Mesenchymal stem cell (in vitro differentiated cells and primary cell): ENCODE measurements around the gene FBXO42.

Source experiments
- DNase-seq: peaks from one replicate; pipeline ENCODE4 v3.0.0-alpha.2; 2013
- H2AFZ ChIP-seq: one replicate; pipeline ENCODE4 v1.6.1; 2013; ENCODE audit warnings: low read depth, mild to moderate bottlenecking, control low read depth, inconsistent platforms, low read length, moderate library complexity
- H2AK5ac ChIP-seq: 2 replicates; pipeline ENCODE4 v1.6.1; 2013; ENCODE audit warnings: low read length, moderate library complexity, mild to moderate bottlenecking, inconsistent platforms; ENCODE audit not compliant: severe bottlenecking
- H2BK120ac ChIP-seq: one replicate; pipeline ENCODE4 v1.6.1; 2013; ENCODE audit warnings: low read depth, mild to moderate bottlenecking, inconsistent platforms, low read length, moderate library complexity
- H2BK12ac ChIP-seq, 2 experiments: one replicate each; pipeline ENCODE4 v1.6.1; 2013; ENCODE audit warnings: inconsistent platforms in 2 of 2, low read length in 2 of 2, mild to moderate bottlenecking in 2 of 2, moderate library complexity in 2 of 2, control low read depth in 1 of 2
- H2BK15ac ChIP-seq: one replicate; pipeline ENCODE4 v1.6.1; 2013; ENCODE audit warnings: mild to moderate bottlenecking, low read depth, inconsistent platforms; ENCODE audit not compliant: poor library complexity, severe bottlenecking
- H2BK5ac ChIP-seq: 2 replicates; pipeline ENCODE4 v1.6.1; 2013; ENCODE audit warnings: low read depth, mild to moderate bottlenecking, low read length, control low read depth, inconsistent platforms; ENCODE audit not compliant: poor library complexity, severe bottlenecking
- H3K14ac ChIP-seq, 2 experiments: one replicate each; pipeline ENCODE4 v1.6.1; 2013; ENCODE audit warnings: inconsistent platforms in 2 of 2, low read length in 2 of 2, control low read depth in 1 of 2, mild to moderate bottlenecking in 1 of 2, moderate library complexity in 1 of 2
- H3K18ac ChIP-seq, 2 experiments: one replicate each; pipeline ENCODE4 v1.6.1; 2013; ENCODE audit warnings: inconsistent platforms in 2 of 2, low read length in 2 of 2, control low read depth in 1 of 2, low read depth in 1 of 2, mild to moderate bottlenecking in 1 of 2
- H3K23ac ChIP-seq, 2 experiments: one replicate each; pipeline ENCODE4 v1.6.1; 2013; ENCODE audit warnings: inconsistent platforms in 2 of 2, low read length in 2 of 2, mild to moderate bottlenecking in 2 of 2, moderate library complexity in 2 of 2, control low read depth in 1 of 2
- H3K27ac ChIP-seq: 2 replicates; pipeline ENCODE4 v1.5.1; 2013; ENCODE audit warnings: mild to moderate bottlenecking, moderate library complexity, low read length, control low read depth, inconsistent platforms; ENCODE audit not compliant: poor library complexity, severe bottlenecking
- H3K27me3 ChIP-seq, 2 experiments: 2 replicates each; pipeline versions ENCODE4 v1.6.1 to v1.7.0; 2013; ENCODE audit warnings: low read length in 2 of 2, mild to moderate bottlenecking in 2 of 2, moderate library complexity in 2 of 2, control low read depth in 1 of 2, inconsistent platforms in 1 of 2; ENCODE audit not compliant: control insufficient read depth in 1 of 2, insufficient read depth in 1 of 2
- H3K36me3 ChIP-seq, 2 experiments: 2 replicates each; pipeline versions ENCODE4 v1.6.1 to v1.7.0; 2013; ENCODE audit warnings: low read length in 2 of 2, control low read depth in 1 of 2, inconsistent platforms in 1 of 2, low read depth in 1 of 2, mild to moderate bottlenecking in 1 of 2; ENCODE audit not compliant: insufficient read depth in 2 of 2, control insufficient read depth in 1 of 2
- H3K4ac ChIP-seq, 2 experiments: one replicate each; pipeline ENCODE4 v1.6.1; 2013; ENCODE audit warnings: inconsistent platforms in 2 of 2, low read length in 2 of 2, mild to moderate bottlenecking in 2 of 2, moderate library complexity in 2 of 2, control low read depth in 1 of 2, low read depth in 1 of 2
- H3K4me1 ChIP-seq: 2 replicates; pipeline ENCODE4 v1.6.1; 2013; ENCODE audit warnings: low read depth, low read length, control low read depth; ENCODE audit not compliant: control insufficient read depth, insufficient read depth
- H3K4me2 ChIP-seq: 2 replicates; pipeline ENCODE4 v1.6.1; 2013; ENCODE audit warnings: low read length, mild to moderate bottlenecking, inconsistent platforms; ENCODE audit not compliant: poor library complexity, severe bottlenecking
- H3K4me3 ChIP-seq, 2 experiments: 2 replicates each; pipeline versions ENCODE4 v1.5.1 to v1.7.0; 2013; ENCODE audit warnings: low read length in 2 of 2, mild to moderate bottlenecking in 2 of 2, control low read depth in 1 of 2, low read depth in 1 of 2; ENCODE audit not compliant: insufficient read depth in 1 of 2
- H3K79me1 ChIP-seq: replicated peaks from 2 replicates; pipeline ENCODE4 v1.6.1; 2013; ENCODE audit warnings: mild to moderate bottlenecking, control low read depth, low read length, inconsistent platforms; ENCODE audit not compliant: poor library complexity, severe bottlenecking
- H3K9ac ChIP-seq: 2 replicates; pipeline ENCODE4 v1.7.0; 2013; ENCODE audit warnings: mild to moderate bottlenecking, low read length, moderate library complexity
- H3K9me3 ChIP-seq: 2 replicates; pipeline ENCODE4 v1.7.0; 2013; ENCODE audit warnings: mild to moderate bottlenecking, low read length; ENCODE audit not compliant: control insufficient read depth
- H4K8ac ChIP-seq: one replicate; pipeline ENCODE4 v1.6.1; 2013; ENCODE audit warnings: inconsistent platforms, mild to moderate bottlenecking, low read length, moderate library complexity
- H4K91ac ChIP-seq: one replicate; pipeline ENCODE4 v1.6.1; 2013; ENCODE audit warnings: mild to moderate bottlenecking, low read length, inconsistent platforms
- WGBS: methylation state at CpG from one replicate; pipeline ENCODE4 v1.1.7; 2013; ENCODE audit warnings: mixed read lengths; 5-methylcytosine and 5-hydroxymethylcytosine counted together

The FBXO42 gene

DNA sequence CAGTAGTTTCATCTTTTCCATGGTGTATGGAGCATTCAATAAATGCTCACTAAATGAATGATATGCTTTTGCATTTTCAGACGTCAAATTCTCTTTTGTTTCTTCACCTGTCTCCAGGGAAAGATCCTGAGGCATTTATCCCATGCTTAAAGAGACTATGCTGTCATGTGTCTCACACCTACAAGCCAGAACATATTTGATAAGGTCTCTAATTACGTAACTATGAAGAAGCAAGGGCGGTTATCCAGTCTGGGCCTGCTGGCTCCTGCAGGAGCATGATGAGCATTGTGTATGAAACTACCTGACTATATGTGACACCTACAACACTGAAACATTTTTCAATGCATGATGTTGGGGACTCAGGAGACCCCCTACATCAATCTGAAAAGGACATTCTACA, 51.8 kb downstream of the FBXO42 start:
- no peak overlapping the region for H3K23ac ChIP-seq
- no peak overlapping the region for H3K4ac ChIP-seq
- WGBS = 97% methylated on average over 3 of the region's 3 CpGs
- H3K79me1 ChIP-seq = peaks cover 14% of the 10 kb centered on the region
- H3K18ac ChIP-seq = no peak overlapping the region
- H3K27ac ChIP-seq = no peak overlapping the region
- no peaks in the 10 kb centered on the region for H3K27me3 ChIP-seq
- H3K9ac ChIP-seq = no peak overlapping the region
- no peak for DNase-seq
- no peak overlapping the region for H2BK120ac ChIP-seq
- peaks cover 1% of the 10 kb centered on the region for H3K4me1 ChIP-seq
- no peak overlapping the region for H2AFZ ChIP-seq
- H2AK5ac ChIP-seq = no peak overlapping the region
- no peak overlapping the region for H4K91ac ChIP-seq
- peaks cover 26 to 49% of the 10 kb centered on the region in 2 experiments for H3K36me3 ChIP-seq
- H3K14ac ChIP-seq = no peak overlapping the region
- no peak overlapping the region for H2BK15ac ChIP-seq
- H4K8ac ChIP-seq = no peak overlapping the region
- no peaks in the 10 kb centered on the region for H3K9me3 ChIP-seq
- no peak overlapping the region for H3K4me2 ChIP-seq
- no peak overlapping the region for H2BK5ac ChIP-seq
- no peak overlapping the region for H2BK12ac ChIP-seq
- no peak overlapping the region for H3K4me3 ChIP-seq

DNA sequence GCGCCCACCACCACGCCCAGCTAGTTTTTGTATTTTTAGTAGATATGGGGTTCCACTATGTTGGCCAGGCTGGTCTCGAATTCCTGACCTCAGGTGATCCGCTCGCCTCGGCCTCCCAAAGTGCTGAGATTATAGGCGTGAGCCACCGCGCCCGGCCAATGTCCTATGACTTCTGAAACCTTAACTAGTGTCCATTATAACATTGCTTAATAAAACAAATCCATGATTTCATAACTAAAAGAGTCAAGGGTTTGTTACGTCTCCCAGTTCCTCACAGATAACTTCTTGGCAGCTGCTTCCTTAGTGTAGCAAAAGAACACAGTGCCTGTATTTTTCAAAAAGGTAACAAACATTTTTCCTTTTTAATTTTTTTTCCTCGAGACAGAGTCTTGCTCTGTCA, 53.6 kb downstream of the FBXO42 start:
- Histone ChIP-seq H3K14ac (no peak overlapping the region), H2AFZ (no peak overlapping the region), H2BK120ac (no peak overlapping the region), H2BK12ac (no peak overlapping the region), H3K27ac (no peak overlapping the region), H3K4ac (no peak overlapping the region), H3K4me1 (peaks cover 1% of the 10 kb centered on the region), H3K9ac (no peak overlapping the region), H3K36me3 (peaks cover 18 to 53% of the 10 kb centered on the region in 2 experiments), H3K4me3 (no peak overlapping the region), H3K27me3 (no peaks in the 10 kb centered on the region), H2BK5ac (no peak overlapping the region), H2BK15ac (no peak overlapping the region), H3K79me1 (peaks cover 11% of the 10 kb centered on the region), H3K18ac (no peak overlapping the region), H2AK5ac (no peak overlapping the region), H3K23ac (no peak overlapping the region), H3K4me2 (no peak overlapping the region), H3K9me3 (no peaks in the 10 kb centered on the region), H4K8ac (no peak overlapping the region), H4K91ac (no peak overlapping the region)
- 99% methylated on average over 12 of the region's 12 CpGs for WGBS
- no peak for DNase-seq

DNA sequence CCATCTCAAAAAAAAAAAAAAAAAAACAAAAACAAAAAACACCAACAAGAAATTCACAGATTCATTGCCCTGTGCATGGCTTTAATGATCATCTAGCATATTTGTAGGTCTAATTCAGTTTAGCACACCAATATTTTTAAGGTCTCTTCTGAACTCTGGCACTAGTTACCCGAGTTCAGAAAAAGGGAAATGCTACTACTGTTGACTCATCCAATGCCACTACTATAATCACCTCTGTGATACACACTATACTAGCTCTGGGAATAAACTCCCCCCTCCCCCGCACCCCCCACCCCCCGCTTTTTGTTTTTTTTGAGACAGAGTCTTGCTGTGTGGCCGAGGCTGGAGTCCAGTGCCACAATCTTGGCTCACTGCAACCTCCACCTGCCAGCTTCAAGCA, 55.6 kb downstream of the FBXO42 start:
- Histone ChIP-seq H3K4me3 (no peak overlapping the region), H2AK5ac (no peak overlapping the region), H3K9me3 (no peaks in the 10 kb centered on the region), H3K36me3 (peaks cover 11 to 48% of the 10 kb centered on the region in 2 experiments), H2BK15ac (no peak overlapping the region), H4K8ac (no peak overlapping the region), H3K18ac (no peak overlapping the region), H3K9ac (no peak overlapping the region), H3K4me1 (no peaks in the 10 kb centered on the region), H2AFZ (no peak overlapping the region), H3K23ac (no peak overlapping the region), H2BK5ac (no peak overlapping the region), H3K14ac (no peak overlapping the region), H3K4ac (no peak overlapping the region), H3K27ac (no peak overlapping the region), H3K27me3 (no peaks in the 10 kb centered on the region), H2BK120ac (no peak overlapping the region), H2BK12ac (no peak overlapping the region), H3K79me1 (peaks cover 16% of the 10 kb centered on the region), H4K91ac (no peak overlapping the region), H3K4me2 (no peak overlapping the region)
- 50% methylated on average over 1 of the region's 4 CpGs for WGBS
- no peak for DNase-seq

DNA sequence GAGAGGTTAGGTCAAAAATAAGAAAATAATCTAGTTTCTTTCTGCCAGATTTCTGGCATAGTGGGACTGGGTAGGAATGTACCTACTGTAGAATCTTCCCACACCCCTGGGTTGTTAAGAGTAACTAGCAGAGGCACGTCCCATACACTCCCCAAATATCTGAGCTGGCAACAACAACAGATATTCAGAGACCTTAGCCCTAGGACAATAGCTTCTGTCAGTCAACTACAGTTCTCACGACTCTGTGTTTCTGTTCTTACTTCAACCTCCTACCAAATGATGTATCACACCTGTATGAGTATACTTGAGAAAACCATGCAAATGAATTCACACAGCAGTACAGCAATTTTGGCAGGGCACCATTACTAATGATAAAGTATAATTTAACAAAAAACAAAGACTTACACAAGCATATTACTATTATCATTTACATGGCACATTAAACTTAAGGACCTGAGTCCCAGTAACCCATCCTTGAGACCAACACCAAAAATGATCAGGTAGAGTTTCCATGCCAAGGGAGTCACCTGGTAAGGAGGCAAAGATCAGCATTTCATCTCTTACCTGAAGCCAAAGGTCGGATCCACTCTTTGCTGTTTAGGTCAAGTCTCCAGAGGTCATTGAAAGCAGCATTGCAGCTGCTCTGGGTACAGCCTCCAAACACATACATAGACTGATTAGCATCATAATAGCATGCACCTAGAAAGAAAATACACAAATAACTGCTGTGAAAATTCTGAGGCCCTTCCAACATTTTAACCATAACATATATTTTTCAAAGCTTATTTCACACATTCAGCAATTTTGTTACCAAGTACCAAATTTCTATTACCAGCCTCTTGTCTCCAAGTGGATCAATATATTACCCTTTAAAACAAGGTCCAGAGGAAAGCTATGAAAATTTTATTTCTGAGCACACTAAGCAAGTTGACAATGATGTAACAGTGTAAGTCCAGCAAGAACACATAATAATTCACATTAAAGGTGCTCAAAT, 57.8 kb downstream of the FBXO42 start:
- H2BK12ac ChIP-seq = no peak overlapping the region
- no peak overlapping the region for H2AFZ ChIP-seq
- no peak overlapping the region for H3K4me2 ChIP-seq
- no peak overlapping the region for H3K4me3 ChIP-seq
- H4K91ac ChIP-seq = no peak overlapping the region
- no peak overlapping the region for H2AK5ac ChIP-seq
- no peaks in the 10 kb centered on the region for H3K9me3 ChIP-seq
- H3K4me1 ChIP-seq = no peaks in the 10 kb centered on the region
- H3K27ac ChIP-seq = no peak overlapping the region
- no peak overlapping the region for H3K4ac ChIP-seq
- H3K27me3 ChIP-seq = no peaks in the 10 kb centered on the region
- H4K8ac ChIP-seq = no peak overlapping the region
- DNase-seq = no peak
- H3K23ac ChIP-seq = no peak overlapping the region
- no peak overlapping the region for H3K18ac ChIP-seq
- H3K14ac ChIP-seq = no peak overlapping the region
- no peak overlapping the region for H2BK15ac ChIP-seq
- no peak overlapping the region for H3K9ac ChIP-seq
- H2BK120ac ChIP-seq = no peak overlapping the region
- WGBS = 91% methylated on average over 3 of the region's 3 CpGs
- H3K36me3 ChIP-seq = peaks cover 6 to 55% of the 10 kb centered on the region in 2 experiments
- H3K79me1 ChIP-seq = peaks cover 19% of the 10 kb centered on the region
- H2BK5ac ChIP-seq = no peak overlapping the region
